H1 (cell line): ENCODE data around the gene TFRC. TPM values are rescaled to one million over a fixed set of nuclear protein-coding genes. Genes with fewer than 3 reads are reported as not detected.
"Not testable (repeated sequence)": the region's sequence is repeated elsewhere in the genome, so short reads cannot be mapped to it uniquely, and the experiment has no call there.

Experiments
- CTCF ChIA-PET: fragments of 300-600 bp; sonication (Branson Sonifier 250); formaldehyde crosslinking; loops from one replicate; lab custom pipeline; 2021; ENCODE audit not compliant: partially characterized antibody; lab: Charles Lee
- POLR2A ChIA-PET: fragments of 300-600 bp; sonication (Branson Sonifier 250); formaldehyde crosslinking; loops from one replicate; lab custom pipeline; 2021; ENCODE audit warnings: inconsistent platforms; ENCODE audit not compliant: partially characterized antibody; lab: Charles Lee
- DNase-seq, 2 experiments: peaks; one replicate each; pipeline versions ENCODE4 v3.0.0 to v3.0.0-alpha.2; 2010 to 2022; ENCODE audit warnings: low spot score in 2 of 2, low read depth in 1 of 2, mixed read lengths in 1 of 2
- FAIRE-seq: peaks from 2 replicates; lab custom pipeline; 2011; peaks lifted over from hg19 to GRCh38; lab: Jason Lieb, UNC
- H2AFZ ChIP-seq: 2 replicates; pipeline ENCODE4 v1.8.1; 2012; ENCODE audit warnings: low read length, inconsistent platforms
- H2AK5ac ChIP-seq: 2 replicates; pipeline ENCODE4 v1.6.1; 2013; ENCODE audit warnings: low read depth, low read length
- H2BK120ac ChIP-seq: replicated peaks from 2 replicates; pipeline ENCODE3; 2013; ENCODE audit warnings: low read depth, low read length, inconsistent platforms
- H2BK12ac ChIP-seq: 2 replicates; pipeline ENCODE4 v1.6.1; 2013; ENCODE audit warnings: low read depth, low read length
- H2BK15ac ChIP-seq: 2 replicates; pipeline ENCODE4 v1.6.1; 2013; ENCODE audit warnings: low read length
- H2BK20ac ChIP-seq: 2 replicates; pipeline ENCODE4 v1.6.1; 2013; ENCODE audit warnings: low read length
- H2BK5ac ChIP-seq: 2 replicates; pipeline ENCODE4 v1.6.1; 2013; ENCODE audit warnings: low read depth, low read length
- H3K14ac ChIP-seq: 2 replicates; pipeline ENCODE4 v1.6.1; 2013; ENCODE audit warnings: inconsistent platforms; ENCODE audit not compliant: insufficient read length
- H3K18ac ChIP-seq: 2 replicates; pipeline ENCODE4 v1.6.1; 2013; ENCODE audit warnings: low read length; ENCODE audit errors: extremely low read depth
- H3K23ac ChIP-seq: 2 replicates; pipeline ENCODE4 v1.6.1; 2013; ENCODE audit warnings: inconsistent platforms; ENCODE audit not compliant: insufficient read length
- H3K23me2 ChIP-seq: 2 replicates; pipeline ENCODE4 v1.6.1; 2013; ENCODE audit warnings: low read depth, low read length
- H3K27ac ChIP-seq: 2 replicates; pipeline ENCODE4 v1.6.1; 2011; ENCODE audit warnings: low read depth, low read length, inconsistent platforms
- H3K27me3 ChIP-seq, 4 experiments: replicated peaks in 1 of 4; 1 replicate in 1 of 4; 2 replicates in 3 of 4; pipeline versions ENCODE4 v1.6.1 to v1.8.1; 2011 to 2013; ENCODE audit warnings: low read length in 3 of 4, mild to moderate bottlenecking in 3 of 4, inconsistent platforms in 2 of 4, mixed read lengths in 2 of 4, moderate library complexity in 1 of 4; ENCODE audit not compliant: control insufficient read depth in 3 of 4, insufficient read depth in 3 of 4; ENCODE audit errors: extremely low read depth in 1 of 4
- H3K36me3 ChIP-seq, 4 experiments: 2 replicates each; pipeline versions ENCODE4 v1.6.1 to v1.8.1; 2011 to 2013; ENCODE audit warnings: mild to moderate bottlenecking in 4 of 4, low read length in 3 of 4, moderate library complexity in 2 of 4, control low read depth in 1 of 4, inconsistent platforms in 1 of 4; ENCODE audit not compliant: insufficient read depth in 4 of 4, control insufficient read depth in 2 of 4
- H3K4ac ChIP-seq: replicated peaks from 2 replicates; pipeline ENCODE3; 2013; ENCODE audit warnings: low read length, low read depth, mixed read lengths, inconsistent platforms; ENCODE audit not compliant: insufficient read length
- H3K4me1 ChIP-seq, 4 experiments: replicated peaks in 1 of 4; 1 replicate in 1 of 4; 2 replicates in 3 of 4; pipeline versions ENCODE4 v1.6.1 to v1.8.1; 2011 to 2013; ENCODE audit warnings: low read length in 3 of 4, inconsistent platforms in 2 of 4, mixed read lengths in 1 of 4; ENCODE audit not compliant: insufficient read depth in 4 of 4, control insufficient read depth in 3 of 4
- H3K4me2 ChIP-seq, 2 experiments: 2 replicates each; pipeline versions ENCODE4 v1.6.1 to v1.8.1; 2011 to 2013; ENCODE audit warnings: low read depth in 2 of 2, low read length in 2 of 2, control low read depth in 1 of 2, inconsistent platforms in 1 of 2, mild to moderate bottlenecking in 1 of 2; ENCODE audit not compliant: insufficient read depth in 1 of 2
- H3K4me3 ChIP-seq, 4 experiments: fragments of 200-600, 300-600 bp in 1 of 4; sonication (generic), shearing (Covaris generic), sonication (Bioruptor Twin) in 1 of 4; 2 replicates each; pipeline versions ENCODE4 v1.5.1 to v1.8.1; 2011 to 2016; ENCODE audit warnings: low read length in 4 of 4, low read depth in 3 of 4, control low read depth in 2 of 4, inconsistent platforms in 2 of 4, mild to moderate bottlenecking in 2 of 4, mixed read lengths in 1 of 4, moderate library complexity in 1 of 4; ENCODE audit not compliant: insufficient read depth in 2 of 4; ENCODE audit errors: extremely low read depth in 1 of 4
- H3K56ac ChIP-seq: replicated peaks from 2 replicates; pipeline ENCODE3; 2013; ENCODE audit warnings: low read depth, mild to moderate bottlenecking, mixed read lengths, low read length, inconsistent platforms; ENCODE audit not compliant: insufficient read length
- H3K79me1 ChIP-seq: 2 replicates; pipeline ENCODE4 v1.6.1; 2013; ENCODE audit warnings: low read depth, low read length, control low read depth
- H3K79me2 ChIP-seq, 2 experiments: 2 replicates each; pipeline versions ENCODE4 v1.6.1 to v1.8.1; 2012 to 2013; ENCODE audit warnings: low read length in 2 of 2, mild to moderate bottlenecking in 2 of 2, inconsistent platforms in 1 of 2; ENCODE audit not compliant: insufficient read depth in 2 of 2, control insufficient read depth in 1 of 2
- H3K9ac ChIP-seq, 4 experiments: replicated peaks in 1 of 4; 1 replicate in 1 of 4; 2 replicates in 3 of 4; pipeline versions ENCODE4 v1.6.1 to v1.8.1; 2011 to 2013; ENCODE audit warnings: low read depth in 3 of 4, low read length in 3 of 4, control low read depth in 2 of 4, mild to moderate bottlenecking in 2 of 4, moderate library complexity in 2 of 4, inconsistent platforms in 1 of 4; ENCODE audit errors: extremely low read depth in 1 of 4
- H3K9me3 ChIP-seq, 2 experiments: 2 replicates each; pipeline versions ENCODE4 v1.6.1 to v1.8.1; 2012 to 2013; ENCODE audit warnings: mild to moderate bottlenecking in 2 of 2, moderate library complexity in 2 of 2, control low read depth in 1 of 2, inconsistent platforms in 1 of 2, low read depth in 1 of 2, low read length in 1 of 2, mixed read lengths in 1 of 2; ENCODE audit not compliant: insufficient read depth in 2 of 2
- H4K20me1 ChIP-seq, 2 experiments: replicated peaks in 1 of 2; 2 replicates each; pipeline versions ENCODE3 to v1.8.1; 2011 to 2013; ENCODE audit warnings: inconsistent platforms in 2 of 2, low read length in 2 of 2, mild to moderate bottlenecking in 1 of 2; ENCODE audit not compliant: insufficient read depth in 2 of 2, control insufficient read depth in 1 of 2
- H4K5ac ChIP-seq: 2 replicates; pipeline ENCODE4 v1.6.1; 2013; ENCODE audit warnings: low read length, low read depth, mixed read lengths, inconsistent platforms; ENCODE audit not compliant: insufficient read length
- H4K8ac ChIP-seq: 2 replicates; pipeline ENCODE4 v1.8.0; 2013; ENCODE audit warnings: mild to moderate bottlenecking, moderate library complexity, low read length, inconsistent platforms; ENCODE audit not compliant: insufficient read depth; ENCODE audit errors: extremely low read depth
- H4K91ac ChIP-seq: replicated peaks from 2 replicates; pipeline ENCODE3; 2013; ENCODE audit warnings: low read length, mixed read lengths, inconsistent platforms; ENCODE audit not compliant: insufficient read length
- GABPA ChIP-seq: IDR thresholded peaks from 2 replicates; pipeline ENCODE4 v1.6.1; 2011; ENCODE audit warnings: mild to moderate bottlenecking, low read length, moderate library complexity, borderline replicate concordance; ENCODE audit not compliant: insufficient read depth
- WGBS, 2 experiments: shearing (Covaris generic) in 1 of 2; methylation state at CpG; one replicate each; pipeline versions ENCODE4 v1.1.6 to v1.1.7; 2013 to 2015; ENCODE audit warnings: low lambda C conversion rate in 2 of 2, mixed read lengths in 2 of 2, inconsistent platforms in 1 of 2, low coverage in 1 of 2, missing lambda C conversion rate in 1 of 2; ENCODE audit not compliant: insufficient replicate concordance in 2 of 2, insufficient coverage in 1 of 2, insufficient read length in 1 of 2; ENCODE audit errors: extremely low coverage in 1 of 2, missing lambda C conversion rate in 1 of 2; 5-methylcytosine and 5-hydroxymethylcytosine counted together
- polyA plus RNA-seq, 7 experiments: library from polyadenylated mRNA; depleted of rRNA in 3 of 7; stranded (reverse) in 5 of 7; unstranded in 2 of 7; fragments of >200 nt in 5 of 7; fragments of 200-250 nt in 2 of 7; gene quantifications; 1 replicate in 5 of 7; 2 replicates in 1 of 7; 4 replicates in 1 of 7; pipeline versions ENCODE4 v1.2.1 to v1.2.3, GENCODE V29; 2011 to 2013; ENCODE audit warnings: missing spikeins in 2 of 7, mixed read lengths in 2 of 7
- total RNA-seq: library from RNA; stranded (reverse); fragmentation: NEBNext Ultra II Directional; extraction: Animal tissue kit (Norgen Biotek cat#: 25700); gene quantifications from 2 replicates; pipeline ENCODE4 v1.2.1, GENCODE V29; 2021

The TFRC gene
- total and polyA plus RNA-seq, 2 of the 8 experiments (the other 6 are each of a cell fraction or from before 2014, with no cell fraction given) = 67.3 to 161 TPM

DNA sequence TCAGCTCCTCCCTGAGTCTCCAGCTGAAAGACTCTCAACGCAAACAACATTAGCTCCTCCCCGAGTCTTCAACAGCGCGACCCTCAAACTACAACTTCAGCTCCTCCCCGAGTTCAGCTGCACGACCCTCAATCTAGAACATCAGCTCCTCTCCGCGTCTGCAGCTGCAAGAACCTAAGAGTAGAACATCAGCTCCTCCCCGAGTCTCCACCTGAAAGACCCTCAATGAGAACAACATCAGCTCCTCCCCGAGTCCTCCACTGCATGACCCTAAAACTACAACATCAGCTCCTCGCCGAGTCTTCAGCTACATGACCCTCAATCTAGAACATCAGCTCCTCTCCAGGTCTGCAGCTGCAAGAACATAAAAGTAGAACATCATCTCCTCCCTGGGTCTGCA, 78.3 kb downstream of the TFRC start (continued):
- TF ChIP-seq GABPA = no peak

DNA sequence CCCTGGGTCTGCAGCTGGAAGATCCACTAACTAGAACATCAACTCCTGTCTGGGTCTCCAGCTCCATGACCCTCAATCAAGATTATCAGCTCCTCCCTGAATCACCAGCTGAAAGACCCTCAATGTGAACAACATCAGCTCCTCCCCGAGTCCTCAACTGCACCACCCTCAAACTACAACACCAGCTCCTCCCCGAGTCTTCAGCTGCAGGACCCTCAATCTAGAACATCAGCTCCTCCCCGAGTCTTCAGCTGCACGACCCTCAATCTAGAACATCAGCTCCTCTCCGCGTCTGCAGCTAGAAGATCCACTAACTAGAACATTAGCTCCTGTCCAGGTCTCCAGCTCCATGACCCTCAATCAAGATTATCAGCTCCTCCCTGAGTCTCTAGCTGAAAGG, 79.2 kb downstream of the TFRC start:
- H3K23ac ChIP-seq, H3K56ac ChIP-seq, H3K4me1 ChIP-seq, H4K8ac ChIP-seq, H2BK5ac ChIP-seq, H2AK5ac ChIP-seq, H4K20me1 ChIP-seq, H2BK120ac ChIP-seq, H2BK20ac ChIP-seq, H3K79me1 ChIP-seq, H3K79me2 ChIP-seq, H3K36me3 ChIP-seq, POLR2A ChIA-PET, H2BK12ac ChIP-seq, H3K27ac ChIP-seq, H3K4me3 ChIP-seq, H2AFZ ChIP-seq, H3K4me2 ChIP-seq, H4K5ac ChIP-seq, H3K4ac ChIP-seq, H3K27me3 ChIP-seq, H3K18ac ChIP-seq, H2BK15ac ChIP-seq, DNase-seq, FAIRE-seq, H3K23me2 ChIP-seq, H3K9ac ChIP-seq, H3K14ac ChIP-seq, H4K91ac ChIP-seq: not testable (repeated sequence)
- CTCF ChIA-PET = interaction anchor here (0.9 to 2.0 kb wide), 6 partner anchors 13 to 176 kb away, joined by 3 to 13 read pairs (median 4); no protein-coding TSS in a partner anchor
- 95% methylated on average over 6 of the region's 6 CpGs; no CpG with 5 or more reads in 1 of the 2 experiments for WGBS, 2 experiments
- peaks cover 22 to 45% of the 10 kb centered on the region in 2 experiments for H3K9me3 ChIP-seq
